Measurements from ENCODE around the gene NEK10. TPM values are rescaled to one million over a fixed set of nuclear protein-coding genes. Genes with fewer than 3 reads are reported as not detected.
"Not testable (repeated sequence)": the region's sequence is repeated elsewhere in the genome, so short reads cannot be mapped to it uniquely, and the experiment has no call there.

The NEK10 gene
- polyA plus RNA-seq, 1 experiment, result 3.0 TPM

- Histone ChIP-seq H3K9me3 (ENCODE audit: control insufficient read depth, insufficient read depth, low read length) (peaks cover 11% of the 10 kb centered on the region), H3K4me3 (ENCODE audit: low read depth, low read length) (no peak overlapping the region), H3K27ac (ENCODE audit: low read depth, low read length) (no peak overlapping the region), H3K27me3 (ENCODE audit: control insufficient read depth, insufficient read depth, low read length) (no peaks in the 10 kb centered on the region)
- POLR2A ChIA-PET, result no interaction called here
- no peak for DNase-seq (ENCODE audit: low read depth, low spot score)
- CTCF ChIA-PET, result interaction anchor here (0.8 kb wide), 1 partner anchor 49 kb away, joined by 3 read pairs; no protein-coding TSS in a partner anchor
- TF ChIP-seq CTCF (IDR thresholded peaks at IDR 0.05; ENCODE audit: low read depth, low read length), result no peak
Observed at GRCh38 chr3:27302891-27303290, 66.3 kb downstream of the NEK10 start.

DNA sequence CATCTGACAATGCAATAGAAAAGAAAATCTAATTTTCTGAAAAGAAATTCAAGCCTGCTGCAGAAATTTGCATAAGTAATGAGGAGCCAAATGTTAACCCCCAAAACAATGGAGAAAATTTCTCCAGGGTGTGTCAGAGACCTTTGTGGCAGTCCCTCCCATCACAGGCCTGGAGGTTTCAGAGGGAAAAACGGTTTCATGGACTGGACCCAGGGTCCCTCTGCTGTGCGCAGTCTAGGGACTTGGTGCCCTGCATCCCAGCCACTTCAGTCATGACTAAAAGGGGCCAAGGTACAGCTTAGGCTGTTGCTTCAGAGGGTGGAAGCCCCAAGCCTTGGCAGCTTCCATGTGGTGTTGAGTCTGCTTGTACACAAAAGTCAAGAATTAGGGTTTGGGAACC is 70.2 kb downstream of the NEK10 start:
- H3K4me3 ChIP-seq (ENCODE audit: low read depth, low read length); H3K27me3 ChIP-seq (ENCODE audit: control insufficient read depth, insufficient read depth, low read length); H3K27ac ChIP-seq (ENCODE audit: low read depth, low read length); POLR2A ChIA-PET; DNase-seq (ENCODE audit: low read depth, low spot score): not testable (repeated sequence)
- CTCF ChIA-PET, result interaction anchor here (1.2 kb wide), 1 partner anchor 10 kb away, joined by 3 read pairs; no protein-coding TSS in a partner anchor
- peaks cover 11% of the 10 kb centered on the region for H3K9me3 ChIP-seq (ENCODE audit: control insufficient read depth, insufficient read depth, low read length)

DNA sequence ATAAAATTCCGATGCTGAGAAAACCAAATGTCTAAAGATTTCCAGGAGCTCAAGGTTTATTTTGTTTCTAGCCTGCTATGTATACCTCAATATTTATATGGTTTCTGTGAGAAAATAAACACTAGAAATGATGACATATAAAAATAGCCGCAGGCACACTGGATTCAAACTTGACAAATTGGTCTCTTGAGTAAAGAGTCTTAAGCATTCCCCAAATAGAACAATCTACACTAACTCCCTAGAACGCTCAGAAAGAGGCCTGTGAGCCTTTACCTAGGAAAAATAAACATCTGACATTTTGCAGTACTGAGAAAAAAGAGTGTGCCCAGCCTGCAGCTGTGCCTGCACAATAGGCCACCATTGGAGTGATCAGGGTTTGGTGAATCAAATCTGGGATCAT is 75.2 kb downstream of the NEK10 start:
- CTCF ChIA-PET, result interaction anchor here (1.0 to 1.9 kb wide), 5 partner anchors 17 to 418 kb away, joined by 3 to 7 read pairs (median 5); no protein-coding TSS in a partner anchor
- peak; percentile 11 for DNase-seq (ENCODE audit: low read depth, low spot score)
- POLR2A ChIA-PET, result no interaction called here
- TF ChIP-seq CTCF (IDR thresholded peaks at IDR 0.05; ENCODE audit: low read depth, low read length), result no peak
- H3K27ac ChIP-seq (ENCODE audit: low read depth, low read length), result no peak overlapping the region
- H3K9me3 ChIP-seq (ENCODE audit: control insufficient read depth, insufficient read depth, low read length), result peaks cover under 1% of the 10 kb centered on the region; the same call in 1 of the 2 replicates
- no peak overlapping the region for H3K4me3 ChIP-seq (ENCODE audit: low read depth, low read length)
- H3K27me3 ChIP-seq (ENCODE audit: control insufficient read depth, insufficient read depth, low read length), result no peaks in the 10 kb centered on the region

GRCh38 chr3:27290760-27291159 is 78.4 kb downstream of the NEK10 start:
- TF ChIP-seq CTCF (IDR thresholded peaks at IDR 0.05; ENCODE audit: low read depth, low read length), result no peak
- Histone ChIP-seq H3K9me3 (ENCODE audit: control insufficient read depth, insufficient read depth, low read length) (no peaks in the 10 kb centered on the region), H3K4me3 (ENCODE audit: low read depth, low read length) (no peak overlapping the region), H3K27ac (ENCODE audit: low read depth, low read length) (no peak overlapping the region), H3K27me3 (ENCODE audit: control insufficient read depth, insufficient read depth, low read length) (no peaks in the 10 kb centered on the region)
- POLR2A ChIA-PET, result no interaction called here
- CTCF ChIA-PET, result interaction anchor here (0.6 to 2.1 kb wide), 3 partner anchors 11 to 156 kb away, joined by 3 to 8 read pairs (median 3); no protein-coding TSS in a partner anchor
- no peak for DNase-seq (ENCODE audit: low read depth, low spot score)

DNA sequence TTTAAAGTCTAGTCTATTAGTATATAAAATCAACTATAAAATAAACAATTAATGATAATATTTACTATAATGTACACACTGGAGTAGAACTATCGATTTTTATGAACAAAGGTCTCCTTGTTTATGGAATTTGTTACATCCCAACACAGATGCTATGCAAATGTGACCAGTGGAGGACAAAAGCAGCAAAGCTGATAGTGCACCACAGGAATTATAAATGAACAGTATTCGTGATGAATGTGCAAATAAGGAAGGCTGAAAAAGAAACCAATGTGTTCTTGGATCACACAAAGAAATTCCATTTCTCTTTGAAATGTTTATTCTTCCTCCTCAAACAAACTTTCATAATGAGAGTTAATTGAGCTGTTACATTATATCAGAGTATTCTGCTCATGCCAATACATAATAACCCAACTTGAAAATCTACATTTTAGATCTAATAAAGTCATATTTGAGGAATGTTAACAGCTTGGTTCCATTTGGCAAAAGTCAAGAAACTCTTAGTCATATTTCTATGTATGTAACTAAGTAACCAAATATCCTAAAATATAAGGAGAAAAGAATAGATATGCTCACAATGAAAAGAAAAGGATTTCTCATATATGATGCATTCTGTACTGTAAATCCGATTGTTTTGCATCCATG is 79.3 kb downstream of the NEK10 start:
- no peak for DNase-seq (ENCODE audit: low read depth, low spot score)
- no peaks in the 10 kb centered on the region for H3K9me3 ChIP-seq (ENCODE audit: control insufficient read depth, insufficient read depth, low read length)

More for the DNA sequence above, 79.3 kb downstream of the NEK10 start:
- POLR2A ChIA-PET, result no interaction called here
- no peak overlapping the region for H3K27ac ChIP-seq (ENCODE audit: low read depth, low read length)
- H3K27me3 ChIP-seq (ENCODE audit: control insufficient read depth, insufficient read depth, low read length), result no peaks in the 10 kb centered on the region
- no peak for TF ChIP-seq CTCF (IDR thresholded peaks at IDR 0.05; ENCODE audit: low read depth, low read length)
- CTCF ChIA-PET, result interaction anchor here (1.8 to 2.1 kb wide), 2 partner anchors 16 to 155 kb away, joined by 3 to 8 read pairs; no protein-coding TSS in a partner anchor
- no peak overlapping the region for H3K4me3 ChIP-seq (ENCODE audit: low read depth, low read length)

Measured in AG04450 (cell line).